Muscle layer of duodenum (tissue), 2 donors: Measurements from ENCODE around the gene CFL1.

Source experiments
- H3K27ac ChIP-seq: one replicate; pipeline ENCODE4 v1.7.0; 2013; ENCODE audit warnings: mild to moderate bottlenecking, low read length
- H3K27me3 ChIP-seq: one replicate; pipeline ENCODE4 v1.7.0; 2013; ENCODE audit warnings: low read depth, mild to moderate bottlenecking, control low read depth, low read length
- H3K36me3 ChIP-seq, 2 donors: one replicate each; pipeline ENCODE4 v1.7.0; 2013; ENCODE audit warnings: low read length in 2 of 2, control low read depth in 1 of 2, mild to moderate bottlenecking in 1 of 2; ENCODE audit not compliant: insufficient read depth in 2 of 2, control insufficient read depth in 1 of 2
- H3K4me1 ChIP-seq, 2 donors: one replicate each; pipeline ENCODE4 v1.7.0; 2013; ENCODE audit warnings: low read length in 2 of 2, mild to moderate bottlenecking in 2 of 2, control low read depth in 1 of 2, moderate library complexity in 1 of 2; ENCODE audit not compliant: insufficient read depth in 2 of 2, control insufficient read depth in 1 of 2
- H3K4me3 ChIP-seq, 2 donors: one replicate each; pipeline ENCODE4 v1.7.0; 2013; ENCODE audit warnings: low read length in 2 of 2, low read depth in 1 of 2, mild to moderate bottlenecking in 1 of 2
- H3K9me3 ChIP-seq, 2 donors: one replicate each; pipeline ENCODE4 v1.7.0; 2013; ENCODE audit warnings: low read length in 2 of 2, control low read depth in 1 of 2, mild to moderate bottlenecking in 1 of 2; ENCODE audit not compliant: control insufficient read depth in 1 of 2
- donor health status: healthy.

Gene CFL1

DNA sequence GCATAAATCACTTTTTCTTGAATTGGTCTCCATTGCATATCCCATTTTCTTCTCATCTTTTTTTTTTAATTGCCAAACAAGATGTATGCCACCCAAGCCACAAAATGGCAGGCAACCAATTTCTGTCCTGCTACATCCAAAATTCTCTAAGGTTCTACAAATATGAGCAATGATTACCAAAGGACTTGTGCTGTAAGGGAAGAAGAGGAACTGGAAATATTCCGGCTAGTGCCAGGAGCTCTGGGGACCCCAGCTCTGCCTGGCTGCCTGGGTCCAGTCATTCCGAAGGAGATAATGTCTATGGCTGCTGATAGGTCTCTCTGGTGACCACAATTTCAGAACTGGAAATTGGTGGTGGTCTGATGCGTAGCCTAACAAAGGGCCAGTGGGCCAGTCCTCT, 41.3 kb downstream of the CFL1 start:
- H3K4me3 ChIP-seq: peak overlapping the region in 1 of 2 donors; percentile 67

GRCh38 chr11:65814986-65815565, 42.9 kb downstream of the CFL1 start:
- Histone ChIP-seq H3K36me3 (no peaks in the 10 kb centered on the region), H3K4me3 (no peak overlapping the region), H3K4me1 (peaks cover 0 to 10% of the 10 kb centered on the region in 2 donors), H3K27me3 (no peaks in the 10 kb centered on the region), H3K9me3 (no peaks in the 10 kb centered on the region), H3K27ac (no peak overlapping the region)

More for the DNA sequence above, 41.3 kb downstream of the CFL1 start:
- Histone ChIP-seq H3K27me3 (no peaks in the 10 kb centered on the region), H3K9me3 (no peaks in the 10 kb centered on the region), H3K36me3 (no peaks in the 10 kb centered on the region), H3K4me1 (peaks cover 0 to 10% of the 10 kb centered on the region in 2 donors), H3K27ac (no peak overlapping the region)

GRCh38 chr11:65814131-65814985, 43.6 kb downstream of the CFL1 start:
- peaks cover 0 to 10% of the 10 kb centered on the region in 2 donors for H3K4me1 ChIP-seq
- H3K36me3 ChIP-seq: no peaks in the 10 kb centered on the region
- H3K9me3 ChIP-seq: no peaks in the 10 kb centered on the region
- H3K27me3 ChIP-seq: no peaks in the 10 kb centered on the region
- no peak overlapping the region for H3K27ac ChIP-seq
- H3K4me3 ChIP-seq: no peak overlapping the region

DNA sequence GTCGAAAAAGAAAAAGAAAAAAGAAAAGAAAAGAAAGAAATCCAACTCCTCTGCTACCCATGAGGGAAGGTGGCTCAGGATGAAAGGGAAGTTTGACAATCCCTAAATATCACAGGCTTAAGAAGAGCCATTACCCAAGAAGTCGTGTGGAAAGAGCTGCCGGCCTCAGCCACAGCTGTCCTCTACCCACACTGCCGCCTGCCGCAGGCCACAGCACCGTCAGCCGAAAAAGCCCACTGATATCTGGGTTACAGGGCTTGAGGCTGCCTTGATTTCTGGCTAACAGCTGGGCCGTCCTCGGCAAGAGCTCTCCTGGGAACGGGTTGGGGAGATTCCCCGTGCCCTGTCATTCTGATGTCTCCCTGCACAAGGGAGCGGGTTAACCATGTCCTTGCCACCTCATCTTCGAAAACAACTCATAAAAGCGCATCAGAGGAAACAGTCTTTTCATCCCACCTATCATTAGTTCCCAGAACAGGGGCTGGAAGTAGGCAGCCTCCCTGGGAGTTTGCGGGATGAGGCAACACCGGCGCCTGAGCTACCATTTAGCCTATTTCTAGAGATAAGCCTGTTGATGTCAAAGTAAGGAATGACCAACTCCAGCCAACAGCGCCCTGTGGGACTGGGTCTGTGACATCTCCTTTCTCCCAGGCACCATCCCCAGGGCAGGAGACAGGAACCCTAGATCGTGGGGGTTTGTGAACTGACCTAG, 46.1 kb downstream of the CFL1 start:
- no peak overlapping the region for H3K27ac ChIP-seq
- H3K9me3 ChIP-seq: no peaks in the 10 kb centered on the region
- H3K4me3 ChIP-seq: no peak overlapping the region
- H3K27me3 ChIP-seq: no peaks in the 10 kb centered on the region
- H3K4me1 ChIP-seq: peaks cover 0 to 3% of the 10 kb centered on the region in 2 donors
- no peaks in the 10 kb centered on the region for H3K36me3 ChIP-seq

DNA sequence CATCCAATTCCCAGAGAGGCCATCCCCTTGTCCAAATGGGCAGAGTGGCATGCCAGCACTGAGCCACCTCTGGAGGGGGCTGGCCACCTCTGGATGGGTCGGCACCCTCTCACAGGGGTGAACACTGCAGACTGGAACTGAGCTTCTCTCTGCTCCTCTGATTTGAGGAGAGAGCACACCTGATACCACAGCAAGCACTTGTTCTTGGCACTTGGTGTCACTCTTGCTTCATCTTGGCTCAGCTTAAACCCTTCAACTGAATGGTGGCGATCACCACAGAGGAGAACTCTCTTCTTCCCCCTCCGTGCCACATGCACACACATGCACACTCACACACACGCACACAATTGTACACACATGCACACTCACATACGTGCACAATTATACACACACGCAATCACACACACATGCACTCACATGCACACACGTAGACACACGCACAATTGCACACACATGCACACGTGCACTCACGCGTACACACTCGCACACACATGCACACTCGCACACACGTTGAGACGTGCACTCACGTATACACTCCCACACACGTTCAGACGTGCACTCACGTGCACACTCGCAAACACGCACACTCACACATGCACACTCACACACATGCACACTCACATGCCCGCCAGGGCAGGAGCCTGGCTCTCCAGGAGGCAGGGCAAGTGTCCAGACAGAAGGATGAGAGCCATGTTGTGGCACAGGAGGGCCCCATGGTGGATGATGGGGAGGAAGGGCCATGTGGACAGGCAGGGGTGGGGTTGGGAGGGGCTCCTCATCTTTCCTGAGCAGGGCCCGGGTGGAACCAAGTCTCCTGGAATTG, 47.7 kb downstream of the CFL1 start:
- no peaks in the 10 kb centered on the region for H3K36me3 ChIP-seq
- no peaks in the 10 kb centered on the region for H3K27me3 ChIP-seq
- H3K4me1 ChIP-seq: no peaks in the 10 kb centered on the region
- H3K4me3 ChIP-seq: no peak overlapping the region
- H3K27ac ChIP-seq: no peak overlapping the region
- no peaks in the 10 kb centered on the region for H3K9me3 ChIP-seq

DNA sequence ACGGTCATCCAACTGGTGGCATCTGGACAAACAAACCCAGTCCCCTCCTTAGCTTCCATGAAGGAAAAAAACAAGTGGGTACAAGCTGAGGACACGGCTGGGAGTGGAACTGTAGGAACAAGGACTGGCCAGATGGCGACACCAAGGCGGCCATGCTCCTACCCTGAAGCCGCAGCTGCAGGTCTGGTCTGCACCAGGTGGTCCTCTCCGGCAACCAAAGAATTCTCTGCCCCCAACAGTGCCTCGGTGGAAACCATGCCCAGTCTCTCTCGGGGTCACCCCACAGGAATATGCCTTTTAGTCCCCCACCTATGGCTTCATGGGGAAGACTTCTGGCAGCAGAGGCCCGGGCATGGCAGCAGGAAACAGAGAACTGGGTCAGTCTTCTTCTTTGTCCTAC, 48.5 kb downstream of the CFL1 start:
- Histone ChIP-seq H3K27me3 (no peaks in the 10 kb centered on the region), H3K4me1 (no peaks in the 10 kb centered on the region), H3K9me3 (no peaks in the 10 kb centered on the region), H3K4me3 (no peak overlapping the region), H3K27ac (no peak overlapping the region), H3K36me3 (no peaks in the 10 kb centered on the region)

- no peaks in the 10 kb centered on the region for H3K4me1 ChIP-seq
- H3K27me3 ChIP-seq: peaks cover 2% of the 10 kb centered on the region
- no peaks in the 10 kb centered on the region for H3K9me3 ChIP-seq
- no peaks in the 10 kb centered on the region for H3K36me3 ChIP-seq
- no peak overlapping the region for H3K4me3 ChIP-seq
- no peak overlapping the region for H3K27ac ChIP-seq
Measured at GRCh38 chr11:65808744-65809341, 49.1 kb downstream of the CFL1 start.

DNA sequence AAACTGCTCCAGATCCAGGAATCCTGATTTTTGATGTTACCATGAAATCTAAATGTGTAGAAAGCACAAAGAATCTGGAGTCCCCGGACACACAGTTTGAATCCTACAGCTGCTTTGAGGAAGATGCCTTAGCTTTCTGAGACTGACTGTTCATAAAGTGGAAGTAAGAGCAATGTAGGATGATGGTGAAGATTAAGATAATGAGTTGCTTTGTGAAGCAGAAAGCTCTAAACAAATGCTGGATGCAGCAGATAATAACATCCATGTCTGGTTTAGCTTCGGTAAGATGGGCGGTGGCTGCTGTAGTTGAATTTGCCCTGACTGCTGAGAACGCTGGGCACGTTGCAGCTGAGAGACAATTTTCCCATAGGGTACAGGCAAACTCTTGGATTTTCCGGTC, 51.0 kb downstream of the CFL1 start:
- H3K4me3 ChIP-seq: no peak overlapping the region
- H3K27me3 ChIP-seq: peaks cover 5% of the 10 kb centered on the region
- no peaks in the 10 kb centered on the region for H3K36me3 ChIP-seq
- H3K9me3 ChIP-seq: no peaks in the 10 kb centered on the region
- H3K4me1 ChIP-seq: no peaks in the 10 kb centered on the region
- H3K27ac ChIP-seq: no peak overlapping the region
